Smooth muscle cell (in vitro differentiated cells): ENCODE data around the gene MPHOSPH8. TPM values are rescaled to one million over a fixed set of nuclear protein-coding genes. Genes with fewer than 3 reads are reported as not detected.

ENCODE experiments used
- DNase-seq: peaks from one replicate; lab custom pipeline; 2025; ENCODE audit not compliant: unreplicated experiment; lab: John Stamatoyannopoulos, UW
- H2AFZ ChIP-seq: fragments of 200-600 bp; sonication (generic); 2 replicates; pipeline ENCODE4 v1.6.0; 2016; ENCODE audit warnings: antibody characterized with exemption, low read depth, mild to moderate bottlenecking
- H3F3A ChIP-seq: fragments of 200-600 bp; sonication (generic); 2 replicates; pipeline ENCODE4 v1.6.0; 2017; ENCODE audit warnings: antibody characterized with exemption, low read depth
- H3K27ac ChIP-seq: fragments of 200-600 bp; sonication (generic); 2 replicates; pipeline ENCODE4 v1.5.1; 2016; ENCODE audit warnings: low read depth, mild to moderate bottlenecking
- H3K27me3 ChIP-seq: fragments of 200-600 bp; sonication (generic); 2 replicates; pipeline ENCODE4 v1.6.1; 2016; ENCODE audit warnings: low read depth, mild to moderate bottlenecking
- H3K36me3 ChIP-seq: fragments of 200-600 bp; sonication (generic); 2 replicates; pipeline ENCODE4 v1.5.1; 2016; ENCODE audit warnings: low read depth
- H3K4me1 ChIP-seq: fragments of 200-600 bp; sonication (generic); 2 replicates; pipeline ENCODE4 v1.5.1; 2016; ENCODE audit warnings: low read depth
- H3K4me2 ChIP-seq: fragments of 200-600 bp; sonication (generic); 2 replicates; pipeline ENCODE4 v1.6.0; 2016; ENCODE audit warnings: mild to moderate bottlenecking
- H3K4me3 ChIP-seq: fragments of 200-600 bp; sonication (generic); 2 replicates; pipeline ENCODE4 v1.5.1; 2016; ENCODE audit warnings: mild to moderate bottlenecking
- H3K79me2 ChIP-seq: fragments of 200-600 bp; sonication (generic); 2 replicates; pipeline ENCODE4 v1.6.0; 2016; ENCODE audit warnings: low read depth, mild to moderate bottlenecking
- H3K9ac ChIP-seq: fragments of 200-600 bp; sonication (generic); 2 replicates; pipeline ENCODE4 v1.6.0; 2016; ENCODE audit warnings: low read depth
- H3K9me3 ChIP-seq: fragments of 200-600 bp; sonication (generic); replicated peaks from 2 replicates; pipeline ENCODE4 v1.5.1; 2016; ENCODE audit warnings: low read depth
- H4K20me1 ChIP-seq: fragments of 200-600 bp; sonication (generic); 2 replicates; pipeline ENCODE4 v1.6.0; 2016; ENCODE audit warnings: low read depth
- CTCF ChIP-seq: fragments of 200-600 bp; sonication (generic); IDR thresholded peaks from 2 replicates; pipeline ENCODE4 v1.5.1; 2017; ENCODE audit warnings: borderline replicate concordance, mild to moderate bottlenecking, antibody characterized with exemption; ENCODE audit not compliant: insufficient read depth, poor library complexity, severe bottlenecking
- WGBS: methylation state at CpG from one replicate; pipeline ENCODE4 v1.1.7; 2016; ENCODE audit warnings: low lambda C conversion rate; 5-methylcytosine and 5-hydroxymethylcytosine counted together
- polyA plus RNA-seq: library from polyadenylated mRNA; unstranded; fragments of >200 nt; fragmentation: Nextera tagmentation; extraction: Ambion mirVana; gene quantifications from 2 replicates; pipeline ENCODE4 v1.2.1, GENCODE V29; 2016
- total RNA-seq: library from RNA; depleted of rRNA; stranded (reverse); fragments of >200 nt; gene quantifications from 2 replicates; pipeline ENCODE4 v1.2.3, GENCODE V29; 2014

The MPHOSPH8 gene
- total and polyA plus RNA-seq, 2 experiments from 2014 or later: 8.1 to 9.4 TPM

- H3K36me3 ChIP-seq: peaks cover 11% of the 10 kb centered on the region
- H3K27me3 ChIP-seq: no peaks in the 10 kb centered on the region
- no peak overlapping the region for H3K4me2 ChIP-seq
- H3K9ac ChIP-seq: no peak overlapping the region
- no peak overlapping the region for H3K27ac ChIP-seq
- peaks cover 69% of the 10 kb centered on the region for H4K20me1 ChIP-seq
- H3F3A ChIP-seq: no peaks in the 10 kb centered on the region
- no peak overlapping the region for H2AFZ ChIP-seq
- no peak for DNase-seq
- no peaks in the 10 kb centered on the region for H3K4me1 ChIP-seq
- peaks cover 24% of the 10 kb centered on the region for H3K79me2 ChIP-seq
- no peak overlapping the region for H3K4me3 ChIP-seq
- WGBS: 100% methylated on average over 3 of the region's 3 CpGs
- no peaks in the 10 kb centered on the region for H3K9me3 ChIP-seq
- TF ChIP-seq CTCF: no peak
These were observed 10.2 kb downstream of the MPHOSPH8 start for GRCh38 chr13:19643652-19644051.

GRCh38 chr13:19645000-19645399, 11.5 kb downstream of the MPHOSPH8 start:
- Histone ChIP-seq H3K27me3 (no peaks in the 10 kb centered on the region), H3K36me3 (peaks cover 22% of the 10 kb centered on the region), H3K9me3 (no peaks in the 10 kb centered on the region), H3K4me2 (no peak overlapping the region), H3F3A (no peaks in the 10 kb centered on the region), H3K9ac (no peak overlapping the region), H3K79me2 (peaks cover 10% of the 10 kb centered on the region), H2AFZ (no peak overlapping the region), H3K4me1 (no peaks in the 10 kb centered on the region), H3K27ac (no peak overlapping the region), H4K20me1 (peaks cover 55% of the 10 kb centered on the region), H3K4me3 (no peak overlapping the region)
- DNase-seq: no peak
- no peak for TF ChIP-seq CTCF
- 96% methylated on average over 2 of the region's 2 CpGs for WGBS

GRCh38 chr13:19646063-19646462, 12.6 kb downstream of the MPHOSPH8 start:
- no peak overlapping the region for H2AFZ ChIP-seq
- peaks cover 45% of the 10 kb centered on the region for H4K20me1 ChIP-seq
- H3K9me3 ChIP-seq: no peaks in the 10 kb centered on the region
- H3K79me2 ChIP-seq: peaks cover 5% of the 10 kb centered on the region
- H3F3A ChIP-seq: no peaks in the 10 kb centered on the region
- H3K36me3 ChIP-seq: peaks cover 24% of the 10 kb centered on the region
- H3K4me2 ChIP-seq: no peak overlapping the region
- no peaks in the 10 kb centered on the region for H3K4me1 ChIP-seq
- WGBS: 87% methylated on average over 4 of the region's 4 CpGs
- H3K9ac ChIP-seq: no peak overlapping the region
- H3K27me3 ChIP-seq: no peaks in the 10 kb centered on the region
- no peak overlapping the region for H3K4me3 ChIP-seq
- DNase-seq: no peak
- peak overlapping the region; percentile 44 for H3K27ac ChIP-seq
- TF ChIP-seq CTCF: no peak

- Histone ChIP-seq H3K4me3 (no peak overlapping the region), H3K4me1 (no peaks in the 10 kb centered on the region), H3K36me3 (peaks cover 13% of the 10 kb centered on the region), H2AFZ (no peak overlapping the region), H3F3A (no peaks in the 10 kb centered on the region), H4K20me1 (peaks cover 10% of the 10 kb centered on the region), H3K9ac (no peak overlapping the region), H3K9me3 (no peaks in the 10 kb centered on the region), H3K27ac (no peak overlapping the region), H3K27me3 (no peaks in the 10 kb centered on the region), H3K79me2 (no peaks in the 10 kb centered on the region), H3K4me2 (no peak overlapping the region)
- 96% methylated on average over 4 of the region's 4 CpGs for WGBS
- DNase-seq: no peak
- no peak for TF ChIP-seq CTCF
These were observed 17.3 kb downstream of the MPHOSPH8 start for GRCh38 chr13:19650742-19651141.
